HFF-Myc (cell line): ENCODE data around the gene KBTBD6.

ENCODE experiments used
- DNase-seq: peaks from one replicate; pipeline ENCODE4 v3.0.0-alpha.2; 2011; ENCODE audit warnings: low read depth; ENCODE audit errors: extremely low read depth
- H3K4me3 ChIP-seq: replicated peaks from 2 replicates; pipeline ENCODE4 v1.5.1; 2011; ENCODE audit warnings: low read depth, mild to moderate bottlenecking, control low read depth, low read length
- CTCF ChIP-seq: IDR thresholded peaks from 2 replicates; pipeline ENCODE4 v1.5.1; 2012; ENCODE audit warnings: mild to moderate bottlenecking, low read depth, low read length, control low read depth; ENCODE audit errors: missing control alignments

The KBTBD6 gene

GRCh38 chr13:41079725-41080124 lies 52.9 kb downstream of the KBTBD6 start:
- DNase-seq: no peak
- no peak overlapping the region for H3K4me3 ChIP-seq
- TF ChIP-seq CTCF: no peak
